ENCODE results near the gene ANHX. TPM values are rescaled to one million over a fixed set of nuclear protein-coding genes. Genes with fewer than 3 reads are reported as not detected.

ANHX gene
- total and polyA plus RNA-seq, 4 donors, result not detected

- ATAC-seq (ENCODE audit: low FRiP score) (no peak), DNase-seq (no peak)
- Histone ChIP-seq H3K9me3 (ENCODE audit: control insufficient read depth, low read length) (no peaks in the 10 kb centered on the region), H3K36me3 (ENCODE audit: control insufficient read depth in 1 of 2, insufficient read depth in 2 of 2, low read length in 1 of 2) (no peaks in the 10 kb centered on the region), H3K27ac (ENCODE audit: low read depth in 1 of 2, low read length in 2 of 2) (no peak overlapping the region), H3K4me1 (ENCODE audit: control insufficient read depth in 1 of 2, insufficient read depth in 2 of 2, low read length in 2 of 2) (no peaks in the 10 kb centered on the region), H3K4me3 (ENCODE audit: low read length in 2 of 2) (no peak overlapping the region), H3K27me3 (ENCODE audit: control insufficient read depth in 1 of 2, insufficient read depth in 2 of 2, low read length in 1 of 2) (no peaks in the 10 kb centered on the region)
- intact Hi-C loops (cut with DNase I), result no loop called here
- 89 to 91% methylated on average over 18 of the region's 18 CpGs for WGBS, 2 donors
These were observed 1.6 kb downstream of the ANHX start for GRCh38 chr12:133233993-133234564.

DNA sequence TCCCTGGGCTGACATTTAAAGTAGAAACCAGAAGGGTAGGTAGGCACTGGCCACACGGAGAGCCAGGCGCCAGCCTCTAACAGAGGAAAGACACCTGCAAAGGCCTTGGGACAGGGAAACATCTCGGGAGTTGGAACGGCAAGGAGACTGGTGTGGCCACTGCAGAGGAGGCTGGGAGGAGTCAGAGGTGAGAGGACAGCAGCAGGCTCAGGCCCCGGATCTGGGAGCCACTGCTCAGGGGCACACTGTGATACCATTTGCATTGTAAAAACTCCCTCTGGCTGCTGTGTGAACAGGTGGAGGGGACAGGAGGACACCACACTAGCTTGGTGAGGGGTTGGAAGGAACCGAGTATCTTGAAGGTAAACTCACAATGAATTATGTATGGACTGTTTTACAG is 2.7 kb downstream of the ANHX start:
- WGBS, 2 donors, result 79 to 83% methylated on average over 6 of the region's 6 CpGs
- Histone ChIP-seq H3K4me1 (ENCODE audit: control insufficient read depth in 1 of 2, insufficient read depth in 2 of 2, low read length in 2 of 2) (no peaks in the 10 kb centered on the region), H3K36me3 (ENCODE audit: control insufficient read depth in 1 of 2, insufficient read depth in 2 of 2, low read length in 1 of 2) (no peaks in the 10 kb centered on the region), H3K9me3 (ENCODE audit: control insufficient read depth, low read length) (no peaks in the 10 kb centered on the region), H3K27me3 (ENCODE audit: control insufficient read depth in 1 of 2, insufficient read depth in 2 of 2, low read length in 1 of 2) (no peaks in the 10 kb centered on the region), H3K27ac (ENCODE audit: low read depth in 1 of 2, low read length in 2 of 2) (no peak overlapping the region), H3K4me3 (ENCODE audit: low read length in 2 of 2) (no peak overlapping the region)
- DNase-seq, result no peak
- no peak for ATAC-seq (ENCODE audit: low FRiP score)
- intact Hi-C loops (cut with DNase I), result no loop called here

- no peak for DNase-seq
- intact Hi-C loops (cut with DNase I), result no loop called here
- Histone ChIP-seq H3K27ac (ENCODE audit: low read depth in 1 of 2, low read length in 2 of 2) (no peak overlapping the region), H3K36me3 (ENCODE audit: control insufficient read depth in 1 of 2, insufficient read depth in 2 of 2, low read length in 1 of 2) (no peaks in the 10 kb centered on the region), H3K4me3 (ENCODE audit: low read length in 2 of 2) (no peak overlapping the region), H3K4me1 (ENCODE audit: control insufficient read depth in 1 of 2, insufficient read depth in 2 of 2, low read length in 2 of 2) (no peaks in the 10 kb centered on the region), H3K27me3 (ENCODE audit: control insufficient read depth in 1 of 2, insufficient read depth in 2 of 2, low read length in 1 of 2) (no peaks in the 10 kb centered on the region), H3K9me3 (ENCODE audit: control insufficient read depth, low read length) (no peaks in the 10 kb centered on the region)
- 66 to 72% methylated on average over 3 of the region's 3 CpGs for WGBS, 2 donors
- ATAC-seq (ENCODE audit: low FRiP score), result no peak
These were observed 4.7 kb downstream of the ANHX start for GRCh38 chr12:133231001-133231400.

DNA sequence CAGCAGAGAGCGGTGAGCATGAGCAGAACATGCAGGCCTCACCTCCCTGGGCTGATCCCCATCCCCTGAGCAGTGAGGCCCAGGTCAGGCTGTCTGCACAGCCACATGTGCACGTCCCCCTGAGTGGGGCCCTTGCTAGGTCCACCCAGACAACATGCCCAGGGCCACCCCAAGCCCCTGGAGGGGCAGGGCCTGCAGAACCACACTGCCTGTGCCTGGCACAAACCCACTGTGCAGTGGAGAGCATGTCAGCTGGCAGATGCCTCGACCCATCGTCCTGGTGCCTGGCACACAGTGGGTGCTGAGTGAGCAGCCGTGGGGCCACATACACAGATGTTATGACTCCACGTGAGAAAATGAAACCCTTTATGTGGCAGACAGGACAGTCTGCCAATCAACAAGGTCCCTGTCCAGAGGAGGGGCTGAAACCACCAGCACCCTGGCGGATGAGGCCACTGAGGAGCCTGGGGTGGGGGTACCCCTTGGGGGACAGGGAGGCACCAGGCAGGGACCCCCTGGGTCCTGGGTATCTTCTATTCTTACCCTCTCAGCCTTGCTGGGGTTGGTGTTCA is 8.3 kb downstream of the ANHX start:
- 70 to 74% methylated on average over 7 of the region's 7 CpGs for WGBS, 2 donors
- H3K27ac ChIP-seq (ENCODE audit: low read depth in 1 of 2, low read length in 2 of 2), result no peak overlapping the region
- ATAC-seq (ENCODE audit: low FRiP score), result no peak
- no peaks in the 10 kb centered on the region for H3K27me3 ChIP-seq (ENCODE audit: control insufficient read depth in 1 of 2, insufficient read depth in 2 of 2, low read length in 1 of 2)
- no peak for DNase-seq
- H3K4me3 ChIP-seq (ENCODE audit: low read length in 2 of 2), result no peak overlapping the region
- intact Hi-C loops (cut with DNase I), result no loop called here
- no peaks in the 10 kb centered on the region for H3K4me1 ChIP-seq (ENCODE audit: control insufficient read depth in 1 of 2, insufficient read depth in 2 of 2, low read length in 2 of 2)
- H3K9me3 ChIP-seq (ENCODE audit: control insufficient read depth, low read length), result peaks cover 2% of the 10 kb centered on the region
- H3K36me3 ChIP-seq (ENCODE audit: control insufficient read depth in 1 of 2, insufficient read depth in 2 of 2, low read length in 1 of 2), result no peaks in the 10 kb centered on the region

DNA sequence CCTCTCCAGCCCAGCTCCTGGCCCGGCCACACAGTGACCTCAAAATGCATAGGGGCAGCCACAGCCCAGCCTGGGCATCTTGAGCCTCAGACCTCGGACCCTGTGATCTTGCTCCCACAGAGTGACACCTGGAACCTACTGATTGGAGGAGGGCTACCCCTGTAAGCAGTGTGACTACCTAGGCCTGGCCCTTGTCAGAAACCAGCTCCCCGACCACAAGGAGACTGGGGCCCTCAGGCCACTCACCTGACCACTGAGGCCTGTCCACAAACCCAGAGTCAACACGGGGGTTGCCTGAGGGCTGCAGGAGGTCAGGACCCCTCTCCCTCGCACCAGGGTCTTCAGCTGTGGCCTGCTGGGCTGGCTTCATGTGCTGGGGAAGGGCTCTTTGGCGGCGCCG is 9.0 kb downstream of the ANHX start:
- no peaks in the 10 kb centered on the region for H3K36me3 ChIP-seq (ENCODE audit: control insufficient read depth in 1 of 2, insufficient read depth in 2 of 2, low read length in 1 of 2)
- no peaks in the 10 kb centered on the region for H3K27me3 ChIP-seq (ENCODE audit: control insufficient read depth in 1 of 2, insufficient read depth in 2 of 2, low read length in 1 of 2)
- WGBS, 2 donors, result 78 to 79% methylated on average over 8 of the region's 8 CpGs
- DNase-seq (no peak), ATAC-seq (ENCODE audit: low FRiP score) (peak; percentile 31)
- no peaks in the 10 kb centered on the region for H3K4me1 ChIP-seq (ENCODE audit: control insufficient read depth in 1 of 2, insufficient read depth in 2 of 2, low read length in 2 of 2)
- H3K9me3 ChIP-seq (ENCODE audit: control insufficient read depth, low read length), result peaks cover 2% of the 10 kb centered on the region
- no peak overlapping the region for H3K4me3 ChIP-seq (ENCODE audit: low read length in 2 of 2)
- intact Hi-C loops (cut with DNase I), result no loop called here
- H3K27ac ChIP-seq (ENCODE audit: low read depth in 1 of 2, low read length in 2 of 2), result no peak overlapping the region

GRCh38 chr12:133225527-133225926 is 10.2 kb downstream of the ANHX start:
- Histone ChIP-seq H3K9me3 (ENCODE audit: control insufficient read depth, low read length) (peaks cover 4% of the 10 kb centered on the region), H3K4me3 (ENCODE audit: low read length in 2 of 2) (no peak overlapping the region), H3K36me3 (ENCODE audit: control insufficient read depth in 1 of 2, insufficient read depth in 2 of 2, low read length in 1 of 2) (no peaks in the 10 kb centered on the region), H3K4me1 (ENCODE audit: control insufficient read depth in 1 of 2, insufficient read depth in 2 of 2, low read length in 2 of 2) (no peaks in the 10 kb centered on the region), H3K27ac (ENCODE audit: low read depth in 1 of 2, low read length in 2 of 2) (no peak overlapping the region), H3K27me3 (ENCODE audit: control insufficient read depth in 1 of 2, insufficient read depth in 2 of 2, low read length in 1 of 2) (no peaks in the 10 kb centered on the region)
- 83% methylated on average over 4 of the region's 4 CpGs for WGBS, 2 donors
- DNase-seq, result no peak
- ATAC-seq (ENCODE audit: low FRiP score), result no peak
- intact Hi-C loops (cut with DNase I), result no loop called here

- no peak overlapping the region for H3K4me3 ChIP-seq (ENCODE audit: low read length in 2 of 2)
- intact Hi-C loops (cut with DNase I), result no loop called here
- no peaks in the 10 kb centered on the region for H3K36me3 ChIP-seq (ENCODE audit: control insufficient read depth in 1 of 2, insufficient read depth in 2 of 2, low read length in 1 of 2)
- ATAC-seq (ENCODE audit: low FRiP score), result no peak
- no peak overlapping the region for H3K27ac ChIP-seq (ENCODE audit: low read depth in 1 of 2, low read length in 2 of 2)
- no peaks in the 10 kb centered on the region for H3K27me3 ChIP-seq (ENCODE audit: control insufficient read depth in 1 of 2, insufficient read depth in 2 of 2, low read length in 1 of 2)
- no peaks in the 10 kb centered on the region for H3K4me1 ChIP-seq (ENCODE audit: control insufficient read depth in 1 of 2, insufficient read depth in 2 of 2, low read length in 2 of 2)
- 82 to 86% methylated on average over 10 of the region's 10 CpGs for WGBS, 2 donors
- DNase-seq, result no peak
- peaks cover 15% of the 10 kb centered on the region for H3K9me3 ChIP-seq (ENCODE audit: control insufficient read depth, low read length)
These were observed 13.5 kb downstream of the ANHX start for GRCh38 chr12:133222211-133222610.

- ATAC-seq (ENCODE audit: low FRiP score) (no peak), DNase-seq (no peak)
- H3K27me3 ChIP-seq (ENCODE audit: control insufficient read depth in 1 of 2, insufficient read depth in 2 of 2, low read length in 1 of 2), result no peaks in the 10 kb centered on the region
- no peaks in the 10 kb centered on the region for H3K4me1 ChIP-seq (ENCODE audit: control insufficient read depth in 1 of 2, insufficient read depth in 2 of 2, low read length in 2 of 2)
- H3K36me3 ChIP-seq (ENCODE audit: control insufficient read depth in 1 of 2, insufficient read depth in 2 of 2, low read length in 1 of 2), result no peaks in the 10 kb centered on the region
- H3K4me3 ChIP-seq (ENCODE audit: low read length in 2 of 2), result no peak overlapping the region
- intact Hi-C loops (cut with DNase I), result no loop called here
- 82 to 88% methylated on average over 16 of the region's 16 CpGs for WGBS, 2 donors
- no peak overlapping the region for H3K27ac ChIP-seq (ENCODE audit: low read depth in 1 of 2, low read length in 2 of 2)
- H3K9me3 ChIP-seq (ENCODE audit: control insufficient read depth, low read length), result peaks cover 22% of the 10 kb centered on the region
These were observed 14.4 kb downstream of the ANHX start for GRCh38 chr12:133221241-133221640.

DNA sequence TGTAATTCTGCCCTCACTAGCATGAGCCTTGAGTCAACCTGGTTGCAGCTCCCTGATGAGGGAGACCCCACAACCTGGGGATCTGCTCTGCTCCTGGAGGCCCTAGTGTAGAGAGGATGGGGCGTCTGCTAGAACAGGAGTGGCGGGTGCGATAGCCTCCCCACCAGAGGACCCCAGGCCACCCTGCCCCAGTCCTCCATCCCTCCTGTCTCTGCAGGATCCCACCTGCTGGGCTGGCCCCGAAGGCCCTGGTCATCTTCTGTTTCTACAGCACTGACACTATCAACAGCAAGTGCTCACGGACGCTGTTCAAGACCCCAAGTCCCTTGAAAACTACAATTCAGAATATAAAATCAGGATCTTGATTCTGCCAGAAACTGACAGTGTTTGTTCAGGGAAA is 15.2 kb downstream of the ANHX start:
- Histone ChIP-seq H3K36me3 (ENCODE audit: control insufficient read depth in 1 of 2, insufficient read depth in 2 of 2, low read length in 1 of 2) (no peaks in the 10 kb centered on the region), H3K4me3 (ENCODE audit: low read length in 2 of 2) (no peak overlapping the region), H3K27ac (ENCODE audit: low read depth in 1 of 2, low read length in 2 of 2) (no peak overlapping the region), H3K9me3 (ENCODE audit: control insufficient read depth, low read length) (peaks cover 26% of the 10 kb centered on the region), H3K4me1 (ENCODE audit: control insufficient read depth in 1 of 2, insufficient read depth in 2 of 2, low read length in 2 of 2) (no peaks in the 10 kb centered on the region), H3K27me3 (ENCODE audit: control insufficient read depth in 1 of 2, insufficient read depth in 2 of 2, low read length in 1 of 2) (no peaks in the 10 kb centered on the region)
- intact Hi-C loops (cut with DNase I), result no loop called here
- 84 to 91% methylated on average over 5 to 6 of the region's 6 CpGs for WGBS, 2 donors
- no peak for ATAC-seq (ENCODE audit: low FRiP score)
- no peak for DNase-seq

Measured in aorta (tissue), 5 donors.